Suprapubic skin (tissue), 4 donors: ENCODE data around the gene MYO5A.

Experiments
- CTCF ChIP-seq, 2 donors: fragments of 200-600 bp in 1 of 2; fragments of 450-650 bp in 1 of 2; sonication (generic) in 1 of 2; IDR thresholded peaks; one replicate each; pipeline ENCODE4 v1.5.1; 2016 to 2019; ENCODE audit warnings: antibody characterized with exemption in 2 of 2, mild to moderate bottlenecking in 1 of 2, moderate library complexity in 1 of 2
- POLR2A ChIP-seq, 2 donors: fragments of 450-650 bp; IDR thresholded peaks; one replicate each; pipeline ENCODE4 v1.6.1; 2017; ENCODE audit warnings: antibody characterized with exemption in 2 of 2, mild to moderate bottlenecking in 2 of 2, moderate library complexity in 2 of 2
- POLR2AphosphoS5 ChIP-seq, 3 donors: sonication (generic); formaldehyde crosslinking; IDR thresholded peaks; one replicate each; pipeline ENCODE4 v1.6.1; 2017; ENCODE audit warnings: antibody characterized with exemption in 3 of 3

- TF ChIP-seq POLR2A (IDR thresholded peaks at IDR 0.05), result no peak
- no peak for TF ChIP-seq CTCF (IDR thresholded peaks at IDR 0.05)
- TF ChIP-seq POLR2AphosphoS5 (IDR thresholded peaks at IDR 0.05), result no peak
Measured at GRCh38 chr15:52349052-52349700, 179.5 kb downstream of the MYO5A start.
